K562 (cell line): ENCODE measurements around the gene YIPF5. TPM values are rescaled to one million over a fixed set of nuclear protein-coding genes. Genes with fewer than 3 reads are reported as not detected.

Experiments used
- ATAC-seq: fragments of 200-7000 bp; cut with Tn5 transposase; 3 replicates; pipeline ENCODE4 v1.9.1; 2020; ENCODE audit warnings: moderate library complexity
- BruUV-seq: library from RNA; stranded (reverse); fragments of 400-500 nt; replicated peaks from 2 replicates; lab custom pipeline; 2021; lab: Mats Ljungman, UMichigan
- CTCF ChIA-PET: fragments of 300-600 bp; formaldehyde crosslinking; extraction: SDS; loops from one replicate; lab custom pipeline; 2021; ENCODE audit warnings: low intra/inter-chr PET ratio; lab: Yijun Ruan, JAX
- POLR2A ChIA-PET: fragments of 300-600, 350-650 bp; sonication (Branson Sonifier 250); formaldehyde crosslinking; extraction: SDS; loops from one replicate; lab custom pipeline; 2021; ENCODE audit warnings: antibody characterized with exemption, inconsistent platforms; lab: Yijun Ruan, JAX
- DNase-seq, 4 experiments: peaks; one replicate each; pipeline versions ENCODE4 v3.0.0 to v3.0.0-alpha.2; 2011 to 2018; ENCODE audit warnings: low spot score in 3 of 4, mixed read lengths in 3 of 4; ENCODE audit errors: extremely low read depth in 1 of 4
- FAIRE-seq: peaks from 2 replicates; lab custom pipeline; 2011; peaks lifted over from hg19 to GRCh38; lab: Jason Lieb, UNC
- H2AFZ ChIP-seq: 2 replicates; pipeline ENCODE4 v1.6.0; 2011; ENCODE audit warnings: low read depth, low read length, control low read depth, inconsistent platforms
- H3K27ac ChIP-seq: fragments of 200-600 bp; 3 replicates; pipeline ENCODE4 v1.8.0; 2011; ENCODE audit warnings: low read depth, mild to moderate bottlenecking, control low read depth, inconsistent platforms, low read length, moderate library complexity, mixed read lengths; ENCODE audit errors: extremely low read depth
- H3K27me3 ChIP-seq, 2 experiments: fragments of 300-600 bp in 1 of 2; 2 replicates in 1 of 2; 3 replicates in 1 of 2; pipeline versions ENCODE4 v1.6.0 to v1.8.0; 2011; ENCODE audit warnings: inconsistent platforms in 2 of 2, low read length in 2 of 2, mild to moderate bottlenecking in 1 of 2, mixed read lengths in 1 of 2, moderate library complexity in 1 of 2; ENCODE audit not compliant: control insufficient read depth in 2 of 2, insufficient read depth in 2 of 2
- H3K36me3 ChIP-seq: fragments of 300-600 bp; 3 replicates; pipeline ENCODE4 v1.8.0; 2011; ENCODE audit warnings: mild to moderate bottlenecking, low read length, inconsistent platforms; ENCODE audit not compliant: control insufficient read depth, insufficient read depth
- H3K4me1 ChIP-seq, 2 experiments: fragments of 200-600 bp in 1 of 2; replicated peaks in 1 of 2; 2 replicates in 1 of 2; 3 replicates in 1 of 2; pipeline versions ENCODE4 v1.5.1 to v1.8.0; 2011; ENCODE audit warnings: inconsistent platforms in 2 of 2, low read length in 2 of 2, mild to moderate bottlenecking in 1 of 2, mixed read lengths in 1 of 2, moderate library complexity in 1 of 2; ENCODE audit not compliant: control insufficient read depth in 2 of 2, insufficient read depth in 2 of 2
- H3K4me2 ChIP-seq: 2 replicates; pipeline ENCODE4 v1.6.1; 2011; ENCODE audit warnings: low read length, control low read depth, inconsistent platforms, mixed read lengths; ENCODE audit not compliant: insufficient read depth
- H3K4me3 ChIP-seq: fragments of 200-600 bp; sonication (generic), shearing (Covaris generic); 2 replicates; pipeline ENCODE4 v1.5.1; 2016; ENCODE audit warnings: control low read depth, inconsistent platforms
- H3K79me2 ChIP-seq: fragments of 200-600 bp; 3 replicates; pipeline ENCODE4 v1.8.0; 2011; ENCODE audit warnings: low read length, inconsistent platforms; ENCODE audit not compliant: control insufficient read depth, insufficient read depth
- H3K9ac ChIP-seq, 2 experiments: 2 replicates each; pipeline versions ENCODE4 v1.6.0 to v1.6.1; 2011; ENCODE audit warnings: low read depth in 2 of 2, low read length in 2 of 2, control low read depth in 1 of 2, inconsistent platforms in 1 of 2, mild to moderate bottlenecking in 1 of 2, mixed read lengths in 1 of 2; ENCODE audit not compliant: insufficient read depth in 1 of 2
- H3K9me1 ChIP-seq: one replicate; pipeline ENCODE4 v1.6.0; 2011; ENCODE audit warnings: inconsistent platforms, mild to moderate bottlenecking, low read length, moderate library complexity; ENCODE audit not compliant: control insufficient read depth, insufficient read depth
- H3K9me3 ChIP-seq: replicated peaks from 2 replicates; pipeline ENCODE4 v1.5.1; 2011; ENCODE audit warnings: low read depth, low read length, inconsistent platforms; ENCODE audit not compliant: control insufficient read depth, insufficient read depth
- H4K20me1 ChIP-seq: replicated peaks from 2 replicates; pipeline ENCODE4 v1.6.1; 2011; ENCODE audit warnings: low read length, inconsistent platforms, mixed read lengths; ENCODE audit not compliant: control insufficient read depth, insufficient read depth
- DIDO1 ChIP-seq: fragments of 450-650 bp; IDR thresholded peaks from 2 replicates; pipeline ENCODE4 v1.6.1; 2016; ENCODE audit warnings: low read depth, missing biosample characterization, missing genetic modification characterization
- POLR3A ChIP-seq: IDR thresholded peaks from 2 replicates; pipeline ENCODE4 v1.6.1; 2011; ENCODE audit warnings: borderline replicate concordance, mild to moderate bottlenecking, moderate library complexity; ENCODE audit not compliant: insufficient read length, insufficient read depth; ENCODE audit errors: extremely low read depth
- TARDBP ChIP-seq: fragments of 450-650 bp; IDR thresholded peaks from 2 replicates; pipeline ENCODE4 v1.6.1; 2016
- TEAD2 ChIP-seq: fragments of 450-650 bp; IDR thresholded peaks from 2 replicates; pipeline ENCODE4 v1.6.1; 2016; ENCODE audit warnings: missing genetic modification characterization, control low read depth, missing compliant biosample characterization
- ZBTB17 ChIP-seq: fragments of 450-650 bp; formaldehyde crosslinking; IDR thresholded peaks from 2 replicates; pipeline ENCODE4 v1.4.0; 2020; ENCODE audit warnings: mild to moderate bottlenecking
- ZFP1 ChIP-seq: fragments of 450-650 bp; formaldehyde crosslinking; IDR thresholded peaks from 2 replicates; pipeline ENCODE4 v1.4.0; 2020; ENCODE audit warnings: mild to moderate bottlenecking, mixed read lengths
- ZNF134 ChIP-seq: fragments of 250-450 bp; sonication (Bioruptor Pico); conservative IDR thresholded peaks from 2 replicates; pipeline ENCODE4 v1.4.0; 2020
- ZNF778 ChIP-seq: fragments of 450-650 bp; formaldehyde crosslinking; IDR thresholded peaks from 2 replicates; pipeline ENCODE4 v1.4.0; 2020; ENCODE audit warnings: mild to moderate bottlenecking, moderate library complexity
- in situ Hi-C: fragments of 300-500 bp; cut with MboI; formaldehyde crosslinking; loops from 4 replicates; pipeline ENCODE4 v1.15.0; 2018; ENCODE audit warnings: inconsistent platforms, mixed read lengths
- intact Hi-C: fragments of 100-400 bp; cut with micrococcal nuclease; formaldehyde crosslinking; loops from 2 replicates; pipeline ENCODE4 v1.14.2; 2022
- polyA plus RNA-seq, 8 experiments: library from polyadenylated mRNA; depleted of rRNA in 4 of 8; stranded (reverse) in 5 of 8; unstranded in 3 of 8; fragments of >200 nt; fragmentation: Nextera tagmentation in 2 of 8; fragmentation: Illumina TruSeq in 1 of 8; extraction: Ambion mirVana in 2 of 8; extraction: Trizol in 1 of 8; gene quantifications; 2 replicates each; pipeline versions ENCODE4 v1.2.1 to v1.2.3, GENCODE V29; 2011 to 2014; ENCODE audit warnings: inconsistent platforms in 1 of 8, missing spikeins in 1 of 8
- total RNA-seq, 7 experiments: library from RNA; depleted of rRNA in 6 of 7; stranded (reverse); fragments of >200 nt in 6 of 7; fragmentation: Illumina TruSeq in 2 of 7; extraction: Trizol in 2 of 7; gene quantifications; 2 replicates each; pipeline versions ENCODE4 v1.2.1 to v1.2.3, GENCODE V29; 2011 to 2021; ENCODE audit warnings: low replicate concordance in 1 of 7
- TF ChIP-seq, protein P1 (sequence below): sonication (generic); formaldehyde crosslinking; IDR thresholded peaks from 2 replicates; pipeline ENCODE4 v1.8.1; 2023; ENCODE audit warnings: mild to moderate bottlenecking, missing genetic modification reagents
- TF ChIP-seq, protein P2 (sequence below): fragments of 250-450 bp; sonication (Bioruptor Pico); IDR thresholded peaks from 2 replicates; pipeline ENCODE4 v1.8.0; 2021; ENCODE audit warnings: moderate library complexity, mild to moderate bottlenecking, inconsistent platforms

YIPF5 gene
- total and polyA plus RNA-seq, 9 of the 15 experiments (the other 6 are each of a cell fraction or from before 2014, with no cell fraction given): 12.1 to 52.9 (median 33.7) TPM

DNA sequence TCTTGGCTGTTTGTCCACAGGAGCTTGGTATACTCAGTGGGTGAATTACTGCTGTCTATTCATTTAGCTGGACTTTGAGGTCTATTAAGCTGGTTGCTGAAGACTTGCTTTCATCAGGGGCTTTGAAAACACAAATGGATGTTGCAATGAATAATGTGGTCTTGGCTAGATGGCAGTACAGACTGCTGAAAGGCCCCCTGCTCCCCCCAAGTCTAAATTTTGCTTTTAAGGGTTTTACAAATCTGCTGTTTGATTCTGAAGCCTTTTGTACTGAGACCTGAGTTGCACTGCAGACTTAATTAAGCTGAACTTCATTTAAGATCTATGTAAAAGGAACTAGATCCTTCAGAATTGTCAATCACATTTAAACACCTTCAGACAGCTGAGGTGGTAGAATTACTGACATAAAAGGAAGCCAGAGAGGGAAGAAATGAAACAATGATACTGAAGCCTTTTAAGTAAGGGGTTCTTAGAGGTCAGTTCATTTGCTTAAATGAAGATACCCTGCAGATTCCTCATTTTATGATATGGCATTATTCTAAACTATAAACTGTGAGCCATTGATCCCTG is 37.5 kb upstream of the YIPF5 start:
- no peak overlapping the region for H3K4me2 ChIP-seq
- H3K9ac ChIP-seq: no peak overlapping the region
- no peaks in the 10 kb centered on the region for H4K20me1 ChIP-seq
- in situ Hi-C loops (loop anchor here (25.0 kb wide), 1 partner anchor 1854 kb away; no protein-coding TSS in a partner anchor), intact Hi-C loops (loop anchor here (10.0 kb wide), 1 partner anchor 1027 kb away; no protein-coding TSS in a partner anchor)
- no TSS peak for BruUV-seq
- no peaks in the 10 kb centered on the region for H3K9me1 ChIP-seq
- H3K36me3 ChIP-seq: no peaks in the 10 kb centered on the region
- DNase-seq: no peak
- H3K79me2 ChIP-seq: no peaks in the 10 kb centered on the region
- POLR2A ChIA-PET: no interaction called here
- H3K4me3 ChIP-seq: no peak overlapping the region
- peaks cover 0 to 4% of the 10 kb centered on the region in 2 experiments; a peak in 2 of 5 replicates for H3K4me1 ChIP-seq
- no peaks in the 10 kb centered on the region for H3K9me3 ChIP-seq
- TF ChIP-seq, protein P1, sequence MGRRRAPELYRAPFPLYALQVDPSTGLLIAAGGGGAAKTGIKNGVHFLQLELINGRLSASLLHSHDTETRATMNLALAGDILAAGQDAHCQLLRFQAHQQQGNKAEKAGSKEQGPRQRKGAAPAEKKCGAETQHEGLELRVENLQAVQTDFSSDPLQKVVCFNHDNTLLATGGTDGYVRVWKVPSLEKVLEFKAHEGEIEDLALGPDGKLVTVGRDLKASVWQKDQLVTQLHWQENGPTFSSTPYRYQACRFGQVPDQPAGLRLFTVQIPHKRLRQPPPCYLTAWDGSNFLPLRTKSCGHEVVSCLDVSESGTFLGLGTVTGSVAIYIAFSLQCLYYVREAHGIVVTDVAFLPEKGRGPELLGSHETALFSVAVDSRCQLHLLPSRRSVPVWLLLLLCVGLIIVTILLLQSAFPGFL (CRISPR knock-in tag): no peak
- no peak for TF ChIP-seq DIDO1 (tag)
- no peak for TF ChIP-seq TARDBP
- TF ChIP-seq ZNF778: no peak
- TF ChIP-seq ZBTB17 (CRISPR knock-in tag): no peak
- no peak for TF ChIP-seq ZFP1
- TF ChIP-seq ZNF134: no peak
- TF ChIP-seq, protein P2, sequence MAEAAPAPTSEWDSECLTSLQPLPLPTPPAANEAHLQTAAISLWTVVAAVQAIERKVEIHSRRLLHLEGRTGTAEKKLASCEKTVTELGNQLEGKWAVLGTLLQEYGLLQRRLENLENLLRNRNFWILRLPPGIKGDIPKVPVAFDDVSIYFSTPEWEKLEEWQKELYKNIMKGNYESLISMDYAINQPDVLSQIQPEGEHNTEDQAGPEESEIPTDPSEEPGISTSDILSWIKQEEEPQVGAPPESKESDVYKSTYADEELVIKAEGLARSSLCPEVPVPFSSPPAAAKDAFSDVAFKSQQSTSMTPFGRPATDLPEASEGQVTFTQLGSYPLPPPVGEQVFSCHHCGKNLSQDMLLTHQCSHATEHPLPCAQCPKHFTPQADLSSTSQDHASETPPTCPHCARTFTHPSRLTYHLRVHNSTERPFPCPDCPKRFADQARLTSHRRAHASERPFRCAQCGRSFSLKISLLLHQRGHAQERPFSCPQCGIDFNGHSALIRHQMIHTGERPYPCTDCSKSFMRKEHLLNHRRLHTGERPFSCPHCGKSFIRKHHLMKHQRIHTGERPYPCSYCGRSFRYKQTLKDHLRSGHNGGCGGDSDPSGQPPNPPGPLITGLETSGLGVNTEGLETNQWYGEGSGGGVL: no peak
- TF ChIP-seq POLR3A: no peak
- no peak for TF ChIP-seq TEAD2 (tag)
- TF ChIP-seq, all 486 proteins: peak for 0
- no peak for FAIRE-seq
- no peak overlapping the region for H2AFZ ChIP-seq
- no peak for ATAC-seq
- H3K27me3 ChIP-seq: peaks cover 0 to 6% of the 10 kb centered on the region in 2 experiments; a peak in 2 of 5 replicates
- H3K27ac ChIP-seq: no peak overlapping the region
- CTCF ChIA-PET: no interaction called here
